Thyroid gland (tissue), 4 donors: ENCODE measurements around the gene BANP.
"Not testable (repeated sequence)": the region's sequence is repeated elsewhere in the genome, so short reads cannot be mapped to it uniquely, and the experiment has no call there.

Experiments
- POLR2A ChIP-seq, 2 donors: fragments of 450-650 bp; IDR thresholded peaks; one replicate each; pipeline ENCODE4 v1.6.1; 2017; ENCODE audit warnings: antibody characterized with exemption in 2 of 2, mild to moderate bottlenecking in 2 of 2, moderate library complexity in 1 of 2
- TF ChIP-seq, protein P1 (sequence below), 6 experiments: fragments of 200-600 bp in 3 of 6; fragments of 450-650 bp in 3 of 6; sonication (generic) in 3 of 6; IDR thresholded peaks; one replicate each; pipeline ENCODE4 v1.5.1; 2016 to 2019; ENCODE audit warnings: antibody characterized with exemption in 6 of 6, mild to moderate bottlenecking in 2 of 6, inconsistent platforms in 1 of 6, moderate library complexity in 1 of 6

DNA sequence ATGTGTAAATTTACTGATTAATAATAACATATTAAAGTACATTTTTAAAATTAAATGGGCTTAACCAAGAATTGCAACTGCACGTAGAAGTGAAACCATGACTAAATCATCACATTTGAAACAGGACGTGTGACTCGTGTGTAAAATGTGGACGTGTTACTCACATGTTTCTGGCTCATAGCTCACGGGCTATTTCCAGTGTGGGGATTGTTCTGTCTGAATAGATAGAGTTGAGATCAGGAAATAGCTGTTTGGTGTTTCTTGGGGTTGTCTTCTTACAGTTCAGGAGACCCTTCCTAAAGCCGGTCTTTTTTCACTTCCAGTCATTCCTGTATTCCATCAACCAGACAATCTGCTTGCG lies 32.5 kb downstream of the BANP start:
- TF ChIP-seq, protein P1, sequence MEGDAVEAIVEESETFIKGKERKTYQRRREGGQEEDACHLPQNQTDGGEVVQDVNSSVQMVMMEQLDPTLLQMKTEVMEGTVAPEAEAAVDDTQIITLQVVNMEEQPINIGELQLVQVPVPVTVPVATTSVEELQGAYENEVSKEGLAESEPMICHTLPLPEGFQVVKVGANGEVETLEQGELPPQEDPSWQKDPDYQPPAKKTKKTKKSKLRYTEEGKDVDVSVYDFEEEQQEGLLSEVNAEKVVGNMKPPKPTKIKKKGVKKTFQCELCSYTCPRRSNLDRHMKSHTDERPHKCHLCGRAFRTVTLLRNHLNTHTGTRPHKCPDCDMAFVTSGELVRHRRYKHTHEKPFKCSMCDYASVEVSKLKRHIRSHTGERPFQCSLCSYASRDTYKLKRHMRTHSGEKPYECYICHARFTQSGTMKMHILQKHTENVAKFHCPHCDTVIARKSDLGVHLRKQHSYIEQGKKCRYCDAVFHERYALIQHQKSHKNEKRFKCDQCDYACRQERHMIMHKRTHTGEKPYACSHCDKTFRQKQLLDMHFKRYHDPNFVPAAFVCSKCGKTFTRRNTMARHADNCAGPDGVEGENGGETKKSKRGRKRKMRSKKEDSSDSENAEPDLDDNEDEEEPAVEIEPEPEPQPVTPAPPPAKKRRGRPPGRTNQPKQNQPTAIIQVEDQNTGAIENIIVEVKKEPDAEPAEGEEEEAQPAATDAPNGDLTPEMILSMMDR (IDR thresholded peaks at IDR 0.05), result not testable (repeated sequence)
- TF ChIP-seq POLR2A (IDR thresholded peaks at IDR 0.05), result not testable (repeated sequence)
